SH-SY5Y (cell line): Measurements from ENCODE around the gene BABAM2.

Experiments used
- GATA2 ChIP-seq: IDR thresholded peaks from 2 replicates; pipeline ENCODE4 v1.6.1; 2011; ENCODE audit warnings: mild to moderate bottlenecking, low read depth, low read length
- GATA3 ChIP-seq: IDR thresholded peaks from 2 replicates; pipeline ENCODE4 v1.6.1; 2011; ENCODE audit warnings: low read depth, mild to moderate bottlenecking, low read length, moderate library complexity

DNA sequence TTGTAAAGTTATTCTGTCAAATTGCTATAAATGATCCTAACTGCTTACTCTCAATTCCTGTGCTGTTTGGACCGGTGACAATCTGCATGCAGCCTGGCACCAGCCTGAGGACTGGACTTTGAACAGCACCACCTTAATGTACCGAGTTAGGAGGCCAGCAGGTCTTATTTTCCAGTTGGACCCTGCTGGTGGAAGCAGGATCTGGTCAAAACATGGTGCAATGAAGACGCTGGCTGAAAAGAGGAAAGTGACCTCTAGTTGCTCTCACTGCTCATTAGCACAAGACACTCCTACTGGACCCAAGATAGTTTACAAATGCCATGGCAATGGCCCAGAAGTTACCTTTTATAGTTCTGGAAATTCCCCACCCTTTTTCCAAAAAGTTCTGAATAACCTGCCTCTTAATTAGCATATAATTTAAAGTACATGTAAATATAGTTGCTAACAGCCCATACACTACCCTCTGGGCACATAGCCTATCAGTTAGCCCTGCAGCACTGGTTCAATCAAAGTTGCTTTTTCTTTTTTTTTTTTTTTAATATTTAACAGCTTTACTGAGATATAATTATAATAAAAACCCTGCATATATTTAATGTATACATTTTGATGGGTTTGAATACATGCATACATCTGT lies 36.2 kb upstream of the BABAM2 start:
- TF ChIP-seq GATA2 (no peak), GATA3 (no peak)
